Epithelial cell of prostate (primary cell): ENCODE measurements around the gene GAMT.
A peak's percentile ranks its signal among the peaks of the same experiment; 100 is the strongest.

Experiments
- DNase-seq: peaks from one replicate; pipeline ENCODE4 v3.0.0-alpha.2; 2011; ENCODE audit warnings: low read depth, low spot score
- H3K27ac ChIP-seq: fragments of 450-650 bp; 2 replicates; pipeline ENCODE4 v1.5.1; 2017; ENCODE audit warnings: mild to moderate bottlenecking

Gene GAMT

GRCh38 chr19:1370579-1371361 lies 30.6 kb downstream of the GAMT start:
- H3K27ac ChIP-seq, result no peak overlapping the region
- no peak for DNase-seq

DNA sequence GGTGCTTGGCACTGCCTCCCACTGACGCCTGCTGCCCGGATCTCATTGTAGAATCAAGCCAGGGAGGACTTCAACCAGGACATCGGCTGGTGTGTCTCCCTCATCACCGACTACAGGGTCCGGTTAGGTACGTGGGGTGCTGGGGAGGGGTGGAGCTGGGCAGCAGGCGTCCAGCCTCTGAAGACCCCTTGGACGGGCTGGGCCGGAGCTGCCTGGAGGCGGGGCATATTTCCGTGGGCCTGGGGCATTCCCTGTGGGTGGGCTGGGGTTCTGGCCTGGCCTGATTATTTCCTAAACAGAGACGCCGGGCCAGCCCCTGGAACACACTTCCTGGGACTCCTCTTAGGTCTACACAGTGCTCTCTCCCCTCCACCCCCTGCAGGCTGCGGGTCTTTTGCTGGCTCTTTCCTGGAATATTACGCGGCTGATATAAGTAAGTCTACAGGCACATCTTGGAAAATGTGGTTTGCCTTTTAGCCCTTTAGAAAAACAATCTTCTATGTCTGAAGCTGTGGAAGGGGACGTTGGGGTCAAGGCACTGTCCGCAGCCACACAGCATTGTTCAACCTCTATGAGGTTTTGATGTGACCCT lies 32.0 kb downstream of the GAMT start:
- H3K27ac ChIP-seq, result no peak overlapping the region
- no peak for DNase-seq

GRCh38 chr19:1366899-1367870 lies 34.2 kb downstream of the GAMT start:
- no peak for DNase-seq
- H3K27ac ChIP-seq, result no peak overlapping the region

GRCh38 chr19:1366296-1366695 lies 35.0 kb downstream of the GAMT start:
- no peak for DNase-seq
- H3K27ac ChIP-seq, result no peak overlapping the region

- DNase-seq, result no peak
- H3K27ac ChIP-seq, result no peak overlapping the region
Observed at GRCh38 chr19:1365319-1366269, 35.7 kb downstream of the GAMT start.

- DNase-seq, result no peak
- H3K27ac ChIP-seq, result no peak overlapping the region
Observed at GRCh38 chr19:1364070-1364704, 37.2 kb downstream of the GAMT start.

GRCh38 chr19:1363599-1363998 lies 37.7 kb downstream of the GAMT start:
- H3K27ac ChIP-seq, result no peak overlapping the region
- DNase-seq, result no peak

DNA sequence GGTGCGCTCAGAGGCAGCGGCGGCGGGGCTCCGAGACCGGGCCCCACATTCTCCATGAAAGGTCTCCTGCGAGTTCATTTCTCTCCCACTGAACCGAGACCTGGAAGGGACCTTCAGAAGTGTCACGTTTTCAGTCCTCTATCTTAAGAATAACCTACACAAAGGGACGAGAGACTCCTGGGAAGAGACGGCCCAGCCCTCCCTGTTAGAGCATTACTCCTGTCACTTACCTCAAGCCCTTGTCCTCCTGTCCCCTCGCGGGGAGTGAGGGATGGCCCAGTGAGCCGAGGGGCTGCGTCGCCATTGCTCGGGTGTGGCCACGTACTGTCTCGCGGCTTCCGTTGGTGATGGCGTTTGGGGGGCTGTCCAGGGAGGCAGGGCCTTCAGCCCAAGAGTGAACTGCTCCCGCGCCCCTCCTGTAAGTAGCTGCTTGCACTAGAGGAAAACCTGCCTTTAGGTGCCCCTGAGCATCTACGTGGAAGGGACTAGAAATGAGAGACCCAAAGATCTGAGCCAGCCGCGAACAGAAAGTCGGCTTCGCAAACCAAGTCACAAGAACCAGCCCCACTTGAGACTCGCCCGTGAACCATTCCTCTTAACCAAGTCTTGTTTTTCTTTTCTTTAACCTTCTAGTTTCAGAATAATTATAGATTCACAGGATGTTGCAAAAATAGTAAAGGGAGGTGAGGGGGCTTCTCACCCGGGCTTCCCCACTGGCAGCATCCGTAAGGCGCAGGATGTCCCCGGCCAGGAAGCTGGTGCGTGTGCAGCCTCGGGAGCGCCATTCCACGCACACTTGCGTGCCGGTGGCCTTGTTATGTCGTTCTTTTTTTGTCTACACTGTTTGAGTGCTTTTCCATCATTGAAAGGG lies 38.7 kb downstream of the GAMT start:
- no peak for DNase-seq
- H3K27ac ChIP-seq, result no peak overlapping the region

- DNase-seq, result no peak
- H3K27ac ChIP-seq, result no peak overlapping the region
Observed at GRCh38 chr19:1361601-1362386, 39.5 kb downstream of the GAMT start.

GRCh38 chr19:1360818-1361461 lies 40.4 kb downstream of the GAMT start:
- H3K27ac ChIP-seq, result no peak overlapping the region
- DNase-seq, result no peak

GRCh38 chr19:1360126-1360817 lies 41.1 kb downstream of the GAMT start:
- DNase-seq, result no peak
- H3K27ac ChIP-seq, result no peak overlapping the region

GRCh38 chr19:1357531-1358109 lies 43.7 kb downstream of the GAMT start:
- DNase-seq, result no peak
- H3K27ac ChIP-seq, result no peak overlapping the region

DNA sequence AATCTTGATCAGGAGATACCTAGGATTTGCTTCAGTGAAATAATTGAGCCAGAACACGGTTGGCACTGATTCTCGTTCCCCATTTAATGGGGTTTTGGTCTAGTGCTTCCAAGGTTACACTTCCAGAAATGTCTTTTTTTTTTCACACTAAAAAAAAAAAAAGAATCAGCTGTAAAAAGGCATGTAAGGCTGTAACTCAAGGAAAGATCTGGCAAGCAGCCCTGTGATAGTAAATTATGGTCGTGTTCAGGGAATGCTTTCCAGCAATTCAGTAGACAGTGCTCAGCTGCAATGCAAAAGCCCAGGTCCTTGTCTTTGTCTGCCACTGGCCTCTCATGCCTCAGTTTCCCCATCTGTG lies 44.9 kb downstream of the GAMT start:
- no peak for DNase-seq
- no peak overlapping the region for H3K27ac ChIP-seq

DNA sequence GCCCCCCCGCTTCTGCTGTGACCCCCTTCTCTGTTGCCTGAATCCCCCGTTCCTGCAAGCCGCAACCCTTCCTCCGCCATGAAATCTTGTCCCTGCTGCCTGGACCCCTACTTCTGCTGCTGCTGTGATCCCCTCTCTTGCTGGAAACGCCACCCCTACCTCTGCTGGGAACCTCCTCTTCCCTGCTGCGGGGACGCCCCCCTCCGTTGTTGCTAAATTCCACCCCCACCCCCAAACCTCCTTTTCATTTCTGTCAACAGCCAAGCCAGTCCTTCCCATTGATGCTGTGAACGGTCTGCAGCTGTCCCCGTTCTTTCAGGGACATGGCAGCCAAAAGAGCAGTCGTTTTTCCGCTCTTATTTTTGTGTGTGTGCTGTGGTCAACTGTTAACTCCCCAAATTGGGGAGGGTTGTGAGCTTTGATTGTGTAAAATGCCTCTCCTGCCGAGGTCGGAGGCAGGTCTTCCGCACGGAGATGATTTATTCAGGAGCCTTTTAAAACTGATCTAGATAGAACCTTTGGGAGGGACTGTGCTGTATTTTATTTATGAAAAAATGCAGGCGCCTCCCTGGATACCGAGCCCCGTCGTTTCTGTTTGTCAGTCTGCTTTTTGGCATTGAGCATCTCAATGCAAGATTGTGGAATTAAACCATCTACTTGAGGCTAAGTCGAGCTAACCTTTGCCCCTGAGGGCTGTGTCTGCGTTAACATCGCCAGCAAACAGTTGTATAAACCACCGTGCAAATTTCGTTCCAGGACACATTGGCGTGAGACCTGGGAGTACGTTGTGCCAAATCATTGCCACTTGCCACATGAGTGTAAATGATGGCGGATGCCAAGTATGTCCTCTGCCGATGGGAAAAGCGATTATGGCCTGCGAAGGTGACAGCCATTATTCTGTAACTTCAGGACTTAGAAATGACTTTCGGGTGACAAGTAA lies 45.5 kb downstream of the GAMT start:
- no peak overlapping the region for H3K27ac ChIP-seq

GRCh38 chr19:1354970-1355567 lies 46.3 kb downstream of the GAMT start:
- DNase-seq, result no peak
- H3K27ac ChIP-seq, result peak overlapping the region; percentile 52

More for the DNA sequence above, 45.5 kb downstream of the GAMT start:
- DNase-seq, result no peak
